Ovary (tissue), 9 donors: ENCODE results near the gene PCNX1. TPM values are rescaled to one million over a fixed set of nuclear protein-coding genes. Genes with fewer than 3 reads are reported as not detected.

Source experiments
- DNase-seq, 5 donors: peaks; one replicate each; pipeline ENCODE4 v3.0.0-alpha.2; 2019 to 2020
- H3K27ac ChIP-seq, 2 donors: fragments of 200-600 bp; one replicate each; pipeline versions ENCODE4 v1.5.1 to v1.8.0; 2019 to 2022
- H3K27me3 ChIP-seq: fragments of 200-600 bp; one replicate; pipeline ENCODE4 v1.8.0; 2022
- H3K36me3 ChIP-seq: fragments of 200-600 bp; sonication (generic); one replicate; pipeline ENCODE4 v1.5.1; 2019
- H3K4me1 ChIP-seq: one replicate; pipeline ENCODE4 v1.8.1; 2013; ENCODE audit warnings: mild to moderate bottlenecking, moderate library complexity; ENCODE audit not compliant: insufficient read depth
- H3K4me3 ChIP-seq: fragments of 200-600 bp; sonication (generic); one replicate; pipeline ENCODE4 v1.5.1; 2017
- H3K9me3 ChIP-seq, 2 donors: fragments of 200-600 bp in 1 of 2; sonication (generic) in 1 of 2; one replicate each; pipeline versions ENCODE4 v1.5.1 to v1.8.1; 2013 to 2019; ENCODE audit warnings: mild to moderate bottlenecking in 1 of 2, moderate library complexity in 1 of 2
- CTCF ChIP-seq, 3 donors: fragments of 450-650 bp in 2 of 3; fragments of 200-600 bp in 1 of 3; IDR thresholded peaks; one replicate each; pipeline versions ENCODE4 v1.5.1 to v1.8.0; 2016 to 2022; ENCODE audit warnings: antibody characterized with exemption in 3 of 3, mild to moderate bottlenecking in 1 of 3
- EP300 ChIP-seq: sonication (generic); formaldehyde crosslinking; IDR thresholded peaks from one replicate; pipeline ENCODE4 v1.6.1; 2017; ENCODE audit warnings: antibody characterized with exemption
- POLR2A ChIP-seq: fragments of 450-650 bp; IDR thresholded peaks from one replicate; pipeline ENCODE4 v1.6.1; 2017; ENCODE audit warnings: antibody characterized with exemption, mild to moderate bottlenecking, moderate library complexity
- WGBS, 3 donors: extraction: QIAGEN DNeasy Blood & Tissue Kit in 1 of 3; methylation state at CpG; one replicate each; pipeline versions ENCODE4 v1.1.5 to v1.1.7; 2013 to 2017; 5-methylcytosine and 5-hydroxymethylcytosine counted together
- intact Hi-C, 4 donors: fragments of 100-400 bp; cut with DNase I; formaldehyde crosslinking; loops; one replicate each; pipeline versions ENCODE4 v1.11.0 to v1.15.1; 2022 to 2023
- polyA plus RNA-seq, 2 donors: library from polyadenylated mRNA; stranded (reverse); fragments of 200-250 nt in 1 of 2; fragments of 350-450 nt in 1 of 2; fragmentation: Illumina TruSeq in 1 of 2; extraction: RNeasy Lipid Tissue Mini Kit (QIAGEN cat#74804) in 1 of 2; gene quantifications; one replicate each; pipeline ENCODE4 v1.2.3, GENCODE V29; 2013 to 2014
- total RNA-seq, 7 donors: library from RNA; depleted of rRNA in 2 of 7; stranded (reverse); fragments of >200 nt in 2 of 7; fragmentation: NEBNext Ultra II Directional in 3 of 7; extraction: Animal tissue kit (Norgen Biotek cat#: 25700) in 3 of 7; gene quantifications; one replicate each; pipeline versions ENCODE4 v1.1.0 to v1.2.4, GENCODE V29; 2016 to 2023
- donor health status: DM: no; HTN: no; CAD: no; lungs with moderate emphysema.
- donor health status: DM: no; HTN: no; CAD: no.
- donor health status: Bipolar disorder and iron deficiency.
- donor health status: DM: yes; HTN: yes; CAD: no.
- donor health status: DM: no; HTN: no; CAD: no.
- donor health status: DM: yes; HTN: yes; CAD: no.

The PCNX1 gene
- total and polyA plus RNA-seq, 9 donors = 13.3 to 101 (median 69.5) TPM

GRCh38 chr14:70972107-70972976 is 65.1 kb downstream of the PCNX1 start:
- Histone ChIP-seq H3K4me3 (no peak overlapping the region), H3K36me3 (no peaks in the 10 kb centered on the region), H3K27ac (no peak overlapping the region), H3K4me1 (no peaks in the 10 kb centered on the region), H3K27me3 (no peaks in the 10 kb centered on the region), H3K9me3 (no peaks in the 10 kb centered on the region)
- intact Hi-C loops = loop anchor here (5.0 to 10.0 kb wide), 5 partner anchors 65 to 158 kb away; partner anchors contain the start of gene PCNX1 (in 3 of the 4)
- peak; percentile 76 to 84 (median 83) for TF ChIP-seq CTCF (IDR thresholded peaks at IDR 0.05)
- TF ChIP-seq POLR2A = no peak
- DNase-seq = peak; percentile 82 to 92 (median 83)
- WGBS, 3 donors = 60 to 61% (median 61%) methylated on average over 6 of the region's 6 CpGs

GRCh38 chr14:70976591-70976990 is 69.3 kb downstream of the PCNX1 start:
- DNase-seq = no peak
- TF ChIP-seq POLR2A (no peak), CTCF (IDR thresholded peaks at IDR 0.05) (no peak), EP300 (no peak)
- 86 to 89% (median 89%) methylated on average over 6 of the region's 6 CpGs for WGBS, 3 donors
- Histone ChIP-seq H3K36me3 (no peaks in the 10 kb centered on the region), H3K4me3 (no peak overlapping the region), H3K4me1 (no peaks in the 10 kb centered on the region), H3K9me3 (no peaks in the 10 kb centered on the region), H3K27me3 (no peaks in the 10 kb centered on the region), H3K27ac (no peak overlapping the region)
- intact Hi-C loops = loop anchor here (10.0 kb wide), 3 partner anchors 72 to 162 kb away; partner anchors contain the start of gene PCNX1 (in 1 of the 4)

GRCh38 chr14:70981000-70981952 is 74.0 kb downstream of the PCNX1 start:
- no peaks in the 10 kb centered on the region for H3K36me3 ChIP-seq
- no peaks in the 10 kb centered on the region for H3K27me3 ChIP-seq
- no peak overlapping the region for H3K4me3 ChIP-seq
- no peak overlapping the region for H3K27ac ChIP-seq
- DNase-seq = no peak
- no peaks in the 10 kb centered on the region for H3K4me1 ChIP-seq
- H3K9me3 ChIP-seq = no peaks in the 10 kb centered on the region
- TF ChIP-seq CTCF (IDR thresholded peaks at IDR 0.05) (no peak), POLR2A (no peak), EP300 (no peak)
- intact Hi-C loops = no loop called here
- WGBS, 3 donors = 24 to 39% (median 30%) methylated on average over 6 of the region's 6 CpGs

- Histone ChIP-seq H3K9me3 (no peaks in the 10 kb centered on the region), H3K4me1 (no peaks in the 10 kb centered on the region), H3K27ac (no peak overlapping the region), H3K4me3 (no peak overlapping the region), H3K36me3 (no peaks in the 10 kb centered on the region), H3K27me3 (no peaks in the 10 kb centered on the region)
- TF ChIP-seq CTCF (IDR thresholded peaks at IDR 0.05) (no peak), POLR2A (no peak), EP300 (no peak)
- intact Hi-C loops = no loop called here
- DNase-seq = no peak
- 83 to 94% (median 92%) methylated on average over 1 of the region's 1 CpG for whole genome bisulfite sequencing, 3 donors
Measured at GRCh38 chr14:70982200-70982599, 74.9 kb downstream of the PCNX1 start.
